ENCODE measurements around the gene ECEL1.
"Not testable (repeated sequence)": the region's sequence is repeated elsewhere in the genome, so short reads cannot be mapped to it uniquely, and the experiment has no call there.

The ECEL1 gene

DNA sequence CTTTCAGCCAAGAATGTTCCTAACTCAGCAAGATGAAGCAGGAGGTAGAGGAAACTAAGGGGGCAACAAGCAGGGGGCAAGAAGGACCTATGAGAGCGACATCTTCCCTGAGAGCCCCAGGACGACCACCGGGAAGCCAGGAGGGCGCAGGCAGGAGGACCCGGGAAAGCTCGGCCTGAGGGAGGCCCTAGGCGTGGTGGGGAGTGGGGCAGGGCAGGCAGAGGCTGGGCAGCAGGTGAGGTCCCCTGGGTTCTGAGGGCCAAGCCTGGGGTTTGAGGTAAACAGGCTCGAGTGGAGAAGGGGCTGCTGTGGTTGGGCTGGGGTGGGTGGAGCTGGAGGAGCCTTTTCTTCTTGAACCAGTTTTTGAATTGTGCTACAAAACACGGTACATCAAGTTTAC lies 33.0 kb downstream of the ECEL1 start:
- TF ChIP-seq, protein P1, sequence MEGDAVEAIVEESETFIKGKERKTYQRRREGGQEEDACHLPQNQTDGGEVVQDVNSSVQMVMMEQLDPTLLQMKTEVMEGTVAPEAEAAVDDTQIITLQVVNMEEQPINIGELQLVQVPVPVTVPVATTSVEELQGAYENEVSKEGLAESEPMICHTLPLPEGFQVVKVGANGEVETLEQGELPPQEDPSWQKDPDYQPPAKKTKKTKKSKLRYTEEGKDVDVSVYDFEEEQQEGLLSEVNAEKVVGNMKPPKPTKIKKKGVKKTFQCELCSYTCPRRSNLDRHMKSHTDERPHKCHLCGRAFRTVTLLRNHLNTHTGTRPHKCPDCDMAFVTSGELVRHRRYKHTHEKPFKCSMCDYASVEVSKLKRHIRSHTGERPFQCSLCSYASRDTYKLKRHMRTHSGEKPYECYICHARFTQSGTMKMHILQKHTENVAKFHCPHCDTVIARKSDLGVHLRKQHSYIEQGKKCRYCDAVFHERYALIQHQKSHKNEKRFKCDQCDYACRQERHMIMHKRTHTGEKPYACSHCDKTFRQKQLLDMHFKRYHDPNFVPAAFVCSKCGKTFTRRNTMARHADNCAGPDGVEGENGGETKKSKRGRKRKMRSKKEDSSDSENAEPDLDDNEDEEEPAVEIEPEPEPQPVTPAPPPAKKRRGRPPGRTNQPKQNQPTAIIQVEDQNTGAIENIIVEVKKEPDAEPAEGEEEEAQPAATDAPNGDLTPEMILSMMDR (IDR thresholded peaks at IDR 0.05; ENCODE audit: low read depth, low read length), result no peak
- no peak for DNase-seq (ENCODE audit: low read depth, low spot score)
- no peak overlapping the region for H3K4me3 ChIP-seq (ENCODE audit: low read depth, low read length)
- in situ Hi-C loops (cut with HindIII; ENCODE audit: low sequenced_read_pairs), result no loop called here

DNA sequence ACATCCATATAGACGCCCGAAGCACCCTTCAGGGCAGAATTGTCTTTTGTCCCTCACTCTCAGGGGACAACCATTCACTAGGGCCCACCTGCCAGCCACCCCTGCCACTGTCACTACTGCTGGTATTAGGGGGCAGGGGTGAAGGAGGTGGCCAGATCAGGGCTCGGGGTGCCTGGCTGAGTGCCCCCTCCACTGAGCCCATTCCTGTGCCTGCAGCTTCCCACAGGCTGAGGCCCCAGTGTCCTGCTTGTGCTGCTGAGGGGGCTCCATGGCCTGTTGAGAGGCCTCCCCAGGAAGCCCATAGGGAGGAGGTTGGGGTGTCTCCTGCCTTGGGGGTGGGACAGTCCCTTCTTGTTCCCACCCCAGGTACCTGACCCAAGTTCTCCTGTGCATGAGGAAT lies 36.0 kb downstream of the ECEL1 start:
- H3K4me3 ChIP-seq (ENCODE audit: low read depth, low read length); in situ Hi-C loops (cut with HindIII; ENCODE audit: low sequenced_read_pairs); DNase-seq (ENCODE audit: low read depth, low spot score): not testable (repeated sequence)

DNA sequence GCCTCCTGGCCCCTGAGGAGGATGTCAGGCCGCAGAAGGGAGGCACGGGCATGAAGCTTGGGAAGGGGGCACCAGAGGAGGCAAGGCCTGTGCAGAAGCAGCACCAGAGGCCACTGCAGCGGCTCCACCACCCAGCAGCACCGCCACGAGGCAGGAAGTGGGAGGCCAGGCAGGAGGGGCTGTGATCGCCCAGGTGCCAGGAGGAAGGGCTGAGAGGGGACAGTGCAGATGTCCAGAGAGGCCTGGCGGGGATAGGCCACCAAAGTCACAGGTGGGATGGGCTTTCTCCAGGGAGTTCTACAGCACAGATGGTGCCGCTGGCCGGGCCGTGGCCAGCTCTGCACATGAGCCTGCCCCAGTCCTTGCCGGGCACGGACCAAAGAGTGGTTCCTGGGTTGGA lies 37.7 kb downstream of the ECEL1 start:
- no peak for DNase-seq (ENCODE audit: low read depth, low spot score)
- TF ChIP-seq, protein P1 (IDR thresholded peaks at IDR 0.05; ENCODE audit: low read depth, low read length), result no peak
- in situ Hi-C loops (cut with HindIII; ENCODE audit: low sequenced_read_pairs), result no loop called here
- no peak overlapping the region for H3K4me3 ChIP-seq (ENCODE audit: low read depth, low read length)

DNA sequence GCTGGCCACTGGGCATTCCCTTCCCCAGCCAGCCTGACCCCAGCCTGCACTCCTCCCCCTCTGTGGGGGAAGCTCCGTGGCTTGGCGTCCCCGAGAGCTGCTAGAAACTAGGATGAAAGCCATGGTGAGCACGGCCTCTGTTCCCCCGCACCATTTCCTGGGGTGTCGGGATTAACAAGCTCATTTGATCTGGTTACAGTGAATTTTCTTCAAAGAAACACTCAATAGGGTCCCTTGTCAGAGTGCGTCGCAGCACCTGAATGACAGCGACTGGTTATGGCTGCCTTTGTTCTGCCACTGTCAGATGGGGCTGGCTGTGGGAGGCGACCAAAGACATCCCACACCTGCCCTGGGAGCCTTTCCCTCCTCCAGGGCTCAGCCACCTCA lies 39.3 kb downstream of the ECEL1 start:
- H3K4me3 ChIP-seq (ENCODE audit: low read depth, low read length), result no peak overlapping the region
- no peak for DNase-seq (ENCODE audit: low read depth, low spot score)
- in situ Hi-C loops (cut with HindIII; ENCODE audit: low sequenced_read_pairs), result no loop called here
- TF ChIP-seq, protein P1 (IDR thresholded peaks at IDR 0.05; ENCODE audit: low read depth, low read length), result no peak

DNA sequence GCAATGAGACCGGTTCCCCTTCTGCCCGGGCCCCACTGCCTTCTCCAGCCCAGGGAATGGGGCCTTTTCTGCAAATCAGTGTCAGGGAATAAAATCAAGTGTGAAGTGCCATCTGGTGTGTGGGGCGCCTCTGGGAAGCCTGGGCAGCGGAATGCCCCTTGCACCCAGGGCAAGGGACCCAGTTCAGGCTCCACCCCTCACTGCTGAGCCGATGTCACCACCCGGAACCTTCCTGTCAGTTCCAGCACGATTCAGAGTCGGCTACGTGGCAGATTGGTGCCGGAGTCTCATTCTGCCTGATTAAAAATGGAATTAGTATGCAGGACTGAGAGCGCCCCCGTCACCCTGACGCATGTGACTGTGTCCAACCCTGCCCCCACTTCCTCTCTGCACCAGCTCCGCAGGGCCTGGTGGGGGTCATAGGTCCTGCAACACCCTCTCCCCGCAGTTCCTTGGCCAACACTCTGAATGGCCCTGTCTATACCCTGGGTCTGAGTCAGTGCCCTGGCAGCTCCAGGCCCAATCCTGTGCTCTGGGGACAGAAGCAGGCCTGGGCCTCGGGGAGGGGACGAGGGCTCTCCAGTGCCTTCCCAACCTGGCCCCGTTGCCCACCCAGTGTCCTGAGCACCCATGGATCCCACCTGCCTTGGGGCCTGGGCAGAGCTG lies 39.9 kb downstream of the ECEL1 start:
- no peak overlapping the region for H3K4me3 ChIP-seq (ENCODE audit: low read depth, low read length)
- TF ChIP-seq, protein P1 (IDR thresholded peaks at IDR 0.05; ENCODE audit: low read depth, low read length), result no peak
- no peak for DNase-seq (ENCODE audit: low read depth, low spot score)
- in situ Hi-C loops (cut with HindIII; ENCODE audit: low sequenced_read_pairs), result no loop called here

DNA sequence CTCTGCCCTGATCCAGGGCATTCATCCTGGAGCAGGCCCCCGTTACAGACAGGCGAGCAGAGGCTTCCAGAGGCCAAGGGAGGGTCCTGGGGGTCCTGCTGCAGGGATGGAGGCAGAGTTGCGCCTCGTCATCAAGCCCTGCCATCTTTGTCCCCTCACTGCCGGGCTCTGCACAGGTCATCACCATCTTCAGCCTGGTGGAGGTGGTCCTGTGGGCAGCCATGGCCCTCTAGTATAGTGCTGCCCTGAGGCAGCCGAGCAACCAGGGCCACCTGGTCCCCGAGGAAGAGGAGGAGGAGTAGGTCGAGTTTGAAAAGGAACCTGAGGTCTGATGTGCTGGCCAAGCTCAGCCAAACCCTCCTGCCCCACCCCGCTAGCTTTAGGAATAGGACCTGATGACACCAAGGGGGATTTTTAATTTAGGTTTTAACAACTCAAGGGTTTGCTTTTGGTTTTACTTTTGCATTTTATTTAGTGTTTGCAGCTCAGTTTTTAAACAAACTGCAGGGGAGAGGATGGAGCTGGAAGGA lies 40.5 kb downstream of the ECEL1 start:
- in situ Hi-C loops (cut with HindIII; ENCODE audit: low sequenced_read_pairs), result no loop called here
- no peak overlapping the region for H3K4me3 ChIP-seq (ENCODE audit: low read depth, low read length)
- DNase-seq (ENCODE audit: low read depth, low spot score), result no peak
- TF ChIP-seq, protein P1 (IDR thresholded peaks at IDR 0.05; ENCODE audit: low read depth, low read length), result no peak

DNA sequence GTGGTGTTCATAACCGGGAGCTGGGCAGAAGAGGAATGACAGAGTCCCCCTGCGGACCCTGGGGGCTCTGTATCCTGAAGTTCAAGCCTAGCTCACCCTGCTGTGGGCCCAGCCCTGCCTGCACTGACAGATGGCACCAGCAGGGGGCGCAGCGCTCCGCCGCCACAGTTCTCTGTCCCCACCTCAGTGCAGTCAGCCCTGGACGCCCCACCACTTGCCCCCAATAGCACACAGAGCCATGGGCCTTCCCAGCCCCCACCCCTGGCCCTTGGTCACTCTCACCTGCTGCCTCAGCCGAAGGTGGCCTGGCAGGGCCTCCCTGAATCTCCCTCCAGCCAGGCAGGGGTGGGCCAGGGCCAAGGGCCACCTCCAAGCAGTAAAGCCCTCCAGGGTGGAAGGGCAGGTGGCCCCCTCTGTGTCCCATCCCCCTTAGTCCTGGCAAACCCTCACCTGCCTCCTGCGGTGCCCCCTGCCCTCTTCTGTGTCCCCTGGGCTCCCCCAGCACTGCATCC lies 41.3 kb downstream of the ECEL1 start:
- TF ChIP-seq, protein P1 (IDR thresholded peaks at IDR 0.05; ENCODE audit: low read depth, low read length), result peak; percentile 29

DNA sequence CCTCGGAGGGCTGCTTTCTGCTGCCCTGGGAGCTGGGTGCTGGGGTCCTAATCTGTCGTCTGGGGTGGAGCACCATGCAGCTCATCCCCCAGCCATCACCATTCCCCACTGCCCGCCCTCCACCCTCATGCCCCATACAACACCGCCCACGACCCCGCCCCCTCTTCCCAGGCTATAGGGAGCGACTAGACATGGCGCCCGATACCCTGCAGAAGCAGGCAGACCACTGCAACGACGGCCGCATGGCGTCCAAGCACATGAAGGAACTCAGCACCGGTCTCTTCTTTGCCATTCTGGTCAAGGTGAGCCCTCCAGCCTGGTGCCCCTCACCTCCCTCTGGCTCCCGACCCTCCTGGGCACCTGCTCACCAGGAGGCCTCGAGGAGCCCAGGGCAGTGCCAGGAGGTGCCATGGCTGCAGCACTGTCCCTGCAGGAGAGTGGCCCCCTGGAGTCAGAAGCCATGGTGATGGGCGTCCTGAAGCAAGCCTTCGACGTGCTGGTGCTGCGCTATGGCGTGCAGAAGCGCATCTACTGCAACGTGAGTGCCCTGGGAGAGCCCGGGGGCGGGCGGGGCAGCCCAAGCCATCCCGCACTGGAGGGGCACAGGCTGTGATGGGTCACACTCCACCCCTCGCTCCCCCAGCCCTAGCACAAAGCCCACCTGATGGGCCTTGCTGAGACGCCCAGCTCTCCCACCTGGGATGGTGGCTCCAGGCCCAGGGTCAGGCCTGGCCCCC lies 42.3 kb downstream of the ECEL1 start:
- in situ Hi-C loops (cut with HindIII; ENCODE audit: low sequenced_read_pairs); H3K4me3 ChIP-seq (ENCODE audit: low read depth, low read length); DNase-seq (ENCODE audit: low read depth, low spot score): not testable (repeated sequence)

More for the DNA sequence above, 41.3 kb downstream of the ECEL1 start:
- in situ Hi-C loops (cut with HindIII; ENCODE audit: low sequenced_read_pairs); H3K4me3 ChIP-seq (ENCODE audit: low read depth, low read length); DNase-seq (ENCODE audit: low read depth, low spot score): not testable (repeated sequence)

Data from astrocyte of the spinal cord (primary cell).